NCI-H187 treated with DMSO at 0.1 percent for 48 hours (cell line): ENCODE results near the gene MEIS2.

Experiments
- DNase-seq: peaks from one replicate; lab custom pipeline; 2025; lab: John Stamatoyannopoulos, UW

Gene MEIS2

GRCh38 chr15:37112971-37113670, 12.8 kb upstream of the MEIS2 start:
- no peak for DNase-seq

DNA sequence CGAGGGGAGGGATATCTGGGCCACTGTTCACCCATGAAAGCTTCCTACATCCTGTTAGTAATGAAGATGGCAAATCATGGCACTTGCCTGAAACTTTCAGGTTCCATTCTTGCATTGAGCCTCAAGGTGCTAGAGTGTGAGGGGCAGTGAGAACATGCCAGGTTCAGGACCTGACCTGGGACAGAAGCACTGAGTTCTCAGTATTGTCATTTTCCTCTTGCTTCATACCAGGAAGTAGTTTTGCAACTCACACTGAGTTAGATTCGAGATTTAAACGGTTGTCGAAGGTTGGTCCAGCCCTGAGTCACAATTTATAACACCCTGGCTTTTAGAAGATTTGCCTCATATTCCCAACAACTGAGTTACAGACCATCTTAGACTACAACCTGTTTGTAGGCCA, 11.8 kb upstream of the MEIS2 start:
- no peak for DNase-seq

- no peak for DNase-seq
Observed at GRCh38 chr15:37111427-37111717, 11.0 kb upstream of the MEIS2 start.

- DNase-seq = no peak
Observed at GRCh38 chr15:37109872-37110572, 9.7 kb upstream of the MEIS2 start.

DNA sequence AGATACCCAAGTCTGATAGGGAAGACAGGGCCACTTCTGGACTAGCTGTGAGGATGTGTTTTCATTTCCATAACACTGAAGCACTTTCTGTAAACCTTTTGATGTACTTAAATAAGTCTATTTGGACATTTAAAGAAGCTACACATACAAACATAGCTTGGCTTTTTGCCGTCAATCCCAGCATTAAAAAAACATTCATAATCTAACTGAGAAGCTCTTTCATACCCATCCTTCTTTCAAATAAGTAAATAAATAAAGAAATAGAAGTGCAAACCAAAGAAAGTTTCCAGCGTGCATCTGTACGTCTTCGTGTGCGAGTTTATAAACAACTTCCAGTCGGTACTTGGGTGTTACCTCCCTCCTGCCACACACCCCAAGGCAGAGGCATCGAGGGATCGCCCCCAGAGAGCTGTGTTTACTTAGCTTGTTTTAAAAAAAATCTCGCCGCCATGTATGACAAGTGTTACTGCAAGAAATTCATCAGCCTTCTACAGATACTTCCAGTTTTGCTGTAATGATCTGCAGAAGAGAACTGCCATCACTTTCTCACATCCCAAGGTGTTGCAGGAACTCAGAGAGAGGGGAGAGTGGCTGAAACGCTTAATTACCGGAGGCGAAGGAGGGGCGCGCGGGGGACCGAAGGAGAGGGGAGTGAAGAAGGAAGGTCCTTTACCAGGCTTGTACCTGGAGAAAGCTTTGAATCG, 9.0 kb upstream of the MEIS2 start:
- no peak for DNase-seq

GRCh38 chr15:37108381-37109167, 8.2 kb upstream of the MEIS2 start:
- DNase-seq = no peak

DNA sequence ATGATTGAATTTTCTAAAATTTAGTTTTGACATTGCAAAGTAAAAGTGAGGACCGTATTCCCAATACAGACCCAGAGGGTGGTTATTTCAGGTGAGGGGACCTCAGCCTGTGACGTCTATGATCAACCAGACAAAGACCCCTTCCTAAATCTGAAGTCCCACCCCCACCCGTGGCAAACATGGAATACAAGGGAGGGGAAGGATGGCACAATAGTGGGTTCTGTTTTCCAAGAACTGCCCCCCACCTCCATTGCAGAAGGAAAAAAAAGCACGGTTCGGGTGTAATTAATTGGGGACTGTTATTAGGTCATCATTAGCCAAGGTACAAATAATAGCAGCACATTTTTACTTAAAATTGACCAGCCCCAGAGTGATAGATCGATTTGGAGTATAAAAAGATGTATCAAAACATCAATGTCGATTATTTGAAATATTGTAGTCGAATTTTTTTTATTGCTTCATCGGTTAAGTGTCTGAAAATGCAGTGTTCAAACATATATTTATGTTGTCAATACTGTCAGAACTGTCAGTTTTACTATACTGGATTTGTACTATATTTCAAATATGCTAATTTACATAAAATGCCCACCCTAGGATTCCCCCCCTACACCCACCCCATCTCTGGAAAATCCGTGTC, 7.5 kb upstream of the MEIS2 start:
- DNase-seq = no peak

DNA sequence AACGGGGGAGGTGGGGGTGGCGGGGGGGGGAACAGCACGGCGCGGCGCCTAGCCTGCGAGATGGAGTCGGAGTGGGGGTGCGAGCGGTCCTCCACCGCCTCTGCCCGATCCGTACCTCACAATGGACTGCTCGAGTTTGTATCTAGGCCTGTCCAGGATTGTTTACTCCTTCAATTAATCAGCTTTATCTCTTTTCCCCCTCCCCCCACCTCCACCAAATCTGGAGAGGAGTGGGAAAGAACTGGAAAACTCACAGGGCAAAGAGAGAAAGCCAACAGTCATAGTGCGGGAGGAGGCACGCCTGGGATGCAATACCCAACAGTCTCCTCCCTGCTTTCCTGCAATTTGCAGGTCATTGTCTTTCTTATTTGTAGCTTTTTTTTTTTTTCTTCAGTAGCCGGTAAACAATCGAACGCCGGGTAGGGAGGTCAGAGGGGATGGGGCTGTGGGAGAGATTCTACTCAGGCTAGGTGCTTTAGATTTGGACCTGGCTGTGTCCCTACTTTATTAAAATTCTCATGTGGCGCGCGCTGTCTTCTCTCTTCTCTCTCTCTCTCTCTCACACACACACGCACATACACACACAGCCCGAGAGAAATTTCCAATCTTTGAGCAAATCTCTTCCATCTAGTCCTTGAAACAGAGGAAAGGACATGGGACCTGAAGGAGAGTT, 6.9 kb upstream of the MEIS2 start:
- DNase-seq = no peak

- DNase-seq = no peak
Observed at GRCh38 chr15:37106490-37107001, 6.2 kb upstream of the MEIS2 start.

- DNase-seq = no peak
Observed at GRCh38 chr15:37105889-37106288, 5.5 kb upstream of the MEIS2 start.

DNA sequence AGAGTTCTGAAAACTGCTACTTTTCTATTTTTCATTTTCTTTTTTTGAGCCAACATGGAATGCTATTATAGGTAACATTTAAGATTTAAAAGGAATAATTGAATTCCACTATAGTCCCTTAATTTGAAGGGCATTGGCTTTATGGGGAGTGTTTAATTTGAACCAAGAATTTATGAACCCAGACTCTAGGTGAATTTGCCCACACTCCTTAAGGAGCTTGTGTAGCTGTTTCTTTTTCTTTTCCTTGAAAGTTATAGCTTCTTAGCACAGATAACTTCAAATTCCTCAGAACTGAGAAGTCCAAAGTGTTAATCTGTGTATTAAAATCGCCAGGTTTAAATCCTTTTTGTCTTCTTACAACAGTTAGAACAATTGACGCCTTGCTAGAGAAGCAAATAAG, 4.7 kb upstream of the MEIS2 start:
- no peak for DNase-seq

DNA sequence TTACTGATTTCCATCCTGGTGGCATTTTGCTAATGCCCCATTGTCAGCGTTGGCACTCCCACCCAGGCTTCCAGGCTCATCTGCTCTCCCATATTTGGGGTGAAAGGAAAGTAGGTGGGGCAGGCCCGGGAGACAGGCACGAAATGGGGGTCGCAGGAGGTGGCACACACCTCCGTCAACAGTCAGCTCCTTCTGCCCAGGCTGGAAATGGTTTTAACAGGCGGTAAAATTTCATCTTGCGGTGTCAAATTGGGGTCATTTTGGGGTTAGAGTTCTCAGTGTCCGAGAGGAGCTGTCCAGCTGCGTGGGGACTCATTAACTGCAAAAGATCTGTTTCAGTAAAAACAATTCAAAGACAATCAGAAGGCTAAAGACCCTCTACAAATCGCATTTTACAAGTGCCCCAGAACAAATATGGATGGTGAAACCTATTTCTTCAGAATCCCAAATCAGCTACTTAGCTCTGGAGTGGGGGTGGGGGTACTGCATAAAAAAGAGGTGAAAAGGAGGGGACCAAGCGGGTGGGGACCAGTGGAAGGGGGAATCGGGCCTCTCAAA, 4.2 kb upstream of the MEIS2 start:
- no peak for DNase-seq

- DNase-seq = no peak
Observed at GRCh38 chr15:37103475-37104423, 3.4 kb upstream of the MEIS2 start.

- no peak for DNase-seq
Observed at GRCh38 chr15:37103163-37103435, 2.8 kb upstream of the MEIS2 start.

- no peak for DNase-seq
Observed at GRCh38 chr15:37102305-37103162, 2.2 kb upstream of the MEIS2 start.

- DNase-seq = no peak
Observed at GRCh38 chr15:37101980-37102304, 1.6 kb upstream of the MEIS2 start.

DNA sequence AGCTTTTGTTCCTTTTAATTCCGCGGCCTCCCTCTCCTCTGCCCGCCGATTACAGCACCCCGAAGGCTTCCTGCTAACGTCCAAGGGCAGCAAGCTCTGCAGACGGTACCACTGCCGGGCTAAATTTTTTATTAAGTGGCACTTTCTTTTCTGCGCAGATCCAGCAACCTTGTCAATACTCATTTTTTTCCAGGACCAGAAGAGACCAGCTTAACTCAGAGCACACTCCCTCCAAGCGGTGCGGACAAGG, 542 bp upstream of the MEIS2 start:
- DNase-seq = no peak

DNA sequence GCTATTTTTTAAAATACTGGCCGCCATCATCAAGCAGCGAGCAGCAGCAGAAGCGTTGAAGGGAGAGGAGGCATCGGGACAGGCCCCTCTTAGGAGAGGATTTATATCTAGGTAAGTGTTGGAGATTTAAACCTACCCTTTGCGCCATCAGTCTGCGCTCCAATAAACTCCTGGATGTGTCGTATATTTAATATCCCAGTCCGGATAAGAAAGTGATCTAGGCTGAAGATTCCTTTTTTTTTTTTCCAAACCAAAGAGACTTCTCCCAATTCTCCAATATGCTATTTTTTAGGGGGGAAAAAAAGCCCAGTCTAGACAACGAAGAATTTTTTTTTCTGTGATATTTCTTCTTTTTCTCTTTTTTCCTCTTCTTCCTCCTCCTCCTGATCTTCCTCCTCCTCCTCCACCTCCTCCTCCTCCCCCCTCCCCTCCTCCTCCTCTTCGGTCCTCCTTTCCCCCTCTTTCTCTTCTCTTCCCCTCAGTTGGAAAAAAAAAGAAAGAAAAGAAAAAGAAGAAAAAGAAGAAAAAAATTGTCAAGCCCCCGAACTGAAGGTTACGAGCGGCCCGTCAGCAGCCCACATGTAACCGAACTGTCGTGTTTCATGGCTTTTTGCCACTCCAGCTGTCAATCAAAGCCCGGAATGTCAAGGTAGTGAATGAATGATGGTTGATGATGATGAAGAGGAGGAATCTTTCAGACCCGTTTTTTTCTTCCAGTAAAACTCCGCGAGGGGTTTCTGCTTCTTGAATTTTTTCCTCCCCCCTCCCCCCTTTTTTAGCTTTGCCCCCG, 835 bp downstream of the MEIS2 start:
- DNase-seq = no peak
